SK-N-SH (cell line): Measurements from ENCODE around the gene TLR3. TPM values are rescaled to one million over a fixed set of nuclear protein-coding genes. Genes with fewer than 3 reads are reported as not detected.

Experiments used
- CTCF ChIA-PET: fragments of 300-600, 350-600 bp; formaldehyde crosslinking; extraction: SDS; loops from one replicate; lab custom pipeline; 2021; lab: Yijun Ruan, JAX
- POLR2A ChIA-PET: fragments of 350-600 bp; sonication (Branson Sonifier 250); formaldehyde crosslinking; extraction: SDS; loops from one replicate; lab custom pipeline; 2020; ENCODE audit warnings: antibody characterized with exemption, inconsistent platforms; lab: Yijun Ruan, JAX
- DNase-seq: peaks from one replicate; pipeline ENCODE4 v3.0.0; 2012
- H2AFZ ChIP-seq: fragments of 200-600 bp; sonication (generic); 2 replicates; pipeline ENCODE4 v1.8.1; 2016; ENCODE audit warnings: antibody characterized with exemption, mild to moderate bottlenecking, low read depth
- H3F3A ChIP-seq: fragments of 200-600 bp; sonication (generic); replicated peaks from 2 replicates; pipeline ENCODE3; 2016; ENCODE audit warnings: antibody characterized with exemption, mild to moderate bottlenecking; ENCODE audit not compliant: insufficient read depth
- H3K27ac ChIP-seq, 2 experiments: fragments of 200-500 bp in 1 of 2; fragments of 200-600 bp in 1 of 2; sonication (Bioruptor generic) in 1 of 2; sonication (generic), shearing (Covaris generic) in 1 of 2; 2 replicates each; pipeline versions ENCODE4 v1.5.1 to v1.6.1; 2014 to 2016; ENCODE audit warnings: low read depth in 2 of 2, inconsistent platforms in 1 of 2, low read length in 1 of 2, mild to moderate bottlenecking in 1 of 2, mixed read lengths in 1 of 2
- H3K27me3 ChIP-seq: fragments of 200-600 bp; sonication (generic), shearing (Covaris generic); 2 replicates; pipeline ENCODE4 v1.6.1; 2016; ENCODE audit warnings: mixed run types; ENCODE audit not compliant: insufficient read depth
- H3K36me3 ChIP-seq, 2 experiments: fragments of 200-500 bp in 1 of 2; fragments of 200-600 bp in 1 of 2; sonication (Bioruptor generic) in 1 of 2; sonication (generic) in 1 of 2; replicated peaks in 1 of 2; 2 replicates each; pipeline versions ENCODE3 to v1.5.1; 2014 to 2016; ENCODE audit warnings: low read length in 1 of 2, mild to moderate bottlenecking in 1 of 2; ENCODE audit not compliant: insufficient read depth in 2 of 2, control insufficient read depth in 1 of 2
- H3K4me1 ChIP-seq, 2 experiments: fragments of 200-500 bp in 1 of 2; fragments of 200-600 bp in 1 of 2; sonication (Bioruptor generic) in 1 of 2; sonication (generic), shearing (Covaris generic) in 1 of 2; 2 replicates each; pipeline versions ENCODE4 v1.5.1 to v1.6.1; 2014 to 2016; ENCODE audit warnings: low read depth in 1 of 2, low read length in 1 of 2, mixed run types in 1 of 2; ENCODE audit not compliant: insufficient read depth in 2 of 2, control insufficient read depth in 1 of 2
- H3K4me2 ChIP-seq: fragments of 200-600 bp; sonication (generic), shearing (Covaris generic); 2 replicates; pipeline ENCODE4 v1.6.1; 2017; ENCODE audit warnings: mixed run types
- H3K4me3 ChIP-seq, 2 experiments: fragments of 200-500 bp in 1 of 2; fragments of 200-600 bp in 1 of 2; sonication (Bioruptor generic) in 1 of 2; sonication (generic), shearing (Covaris generic) in 1 of 2; 2 replicates each; pipeline versions ENCODE4 v1.5.1 to v1.8.1; 2014 to 2016; ENCODE audit warnings: low read depth in 2 of 2, inconsistent platforms in 1 of 2, low read length in 1 of 2, mild to moderate bottlenecking in 1 of 2, mixed read lengths in 1 of 2, moderate library complexity in 1 of 2
- H3K79me2 ChIP-seq: fragments of 200-600 bp; sonication (generic); 2 replicates; pipeline ENCODE4 v1.8.1; 2017; ENCODE audit warnings: mild to moderate bottlenecking; ENCODE audit not compliant: insufficient read depth
- H3K9ac ChIP-seq: fragments of 200-600 bp; sonication (generic); 2 replicates; pipeline ENCODE4 v1.6.1; 2017; ENCODE audit warnings: mixed run types
- H3K9me2 ChIP-seq: fragments of 200-600 bp; sonication (generic); 2 replicates; pipeline ENCODE4 v1.6.1; 2017; ENCODE audit warnings: mixed run types
- H3K9me3 ChIP-seq: fragments of 200-600 bp; sonication (generic); 2 replicates; pipeline ENCODE4 v1.6.1; 2017; ENCODE audit warnings: mixed run types, mild to moderate bottlenecking, moderate library complexity
- H4K20me1 ChIP-seq: fragments of 200-600 bp; sonication (generic); 2 replicates; pipeline ENCODE4 v1.6.1; 2017; ENCODE audit warnings: mild to moderate bottlenecking, mixed run types; ENCODE audit not compliant: insufficient read depth
- CTCF ChIP-seq: fragments of 200-600 bp; sonication (generic); IDR thresholded peaks from 2 replicates; pipeline ENCODE4 v1.6.1; 2017; ENCODE audit warnings: antibody characterized with exemption, mild to moderate bottlenecking, moderate library complexity
- ELF1 ChIP-seq: IDR thresholded peaks from 2 replicates; pipeline ENCODE4 v1.4.0; 2012
- EP300 ChIP-seq, 2 experiments: IDR thresholded peaks; 2 replicates each; pipeline versions ENCODE4 v1.4.0 to v1.6.1; 2012; ENCODE audit warnings: borderline replicate concordance in 1 of 2, low read depth in 1 of 2, low read length in 1 of 2
- EZH2phosphoT487 ChIP-seq: fragments of 200-600 bp; sonication (generic); IDR thresholded peaks from 2 replicates; pipeline ENCODE4 v1.6.1; 2017; ENCODE audit warnings: low read depth, mixed run types, mild to moderate bottlenecking, antibody characterized with exemption, moderate library complexity, borderline replicate concordance
- FOSL2 ChIP-seq: IDR thresholded peaks from 2 replicates; pipeline ENCODE4 v1.4.0; 2012; ENCODE audit warnings: low read depth, mild to moderate bottlenecking, moderate library complexity, borderline replicate concordance
- FOXJ3 ChIP-seq: sonication (generic); formaldehyde crosslinking; IDR thresholded peaks from 2 replicates; pipeline ENCODE4 v1.5.1; 2020; ENCODE audit warnings: mild to moderate bottlenecking, missing genetic modification reagents
- GABPA ChIP-seq: IDR thresholded peaks from 2 replicates; pipeline ENCODE4 v1.4.0; 2012; ENCODE audit warnings: low read depth, mild to moderate bottlenecking
- JUND ChIP-seq: IDR thresholded peaks from 2 replicates; pipeline ENCODE4 v1.4.0; 2012
- MAX ChIP-seq: IDR thresholded peaks from 2 replicates; pipeline ENCODE4 v1.4.0; 2012; ENCODE audit warnings: low read depth
- MEF2A ChIP-seq: IDR thresholded peaks from 2 replicates; pipeline ENCODE4 v1.4.0; 2012; ENCODE audit warnings: low read depth, borderline replicate concordance
- NFIC ChIP-seq: IDR thresholded peaks from 2 replicates; pipeline ENCODE4 v1.4.0; 2012; ENCODE audit warnings: borderline replicate concordance
- NRF1 ChIP-seq: IDR thresholded peaks from 2 replicates; pipeline ENCODE4 v1.6.1; 2012; ENCODE audit warnings: low read depth, mild to moderate bottlenecking, low read length
- RCOR1 ChIP-seq: fragments of 150-350 bp; IDR thresholded peaks from 2 replicates; pipeline ENCODE4 v1.6.1; 2017; ENCODE audit warnings: antibody characterized with exemption, low read length
- REST ChIP-seq: IDR thresholded peaks from 2 replicates; pipeline ENCODE4 v1.6.1; 2012; ENCODE audit warnings: mild to moderate bottlenecking, low read depth, low read length, moderate library complexity
- SIN3A ChIP-seq: IDR thresholded peaks from 2 replicates; pipeline ENCODE4 v1.6.1; 2012; ENCODE audit warnings: low read depth, mild to moderate bottlenecking, low read length, moderate library complexity, borderline replicate concordance
- TEAD4 ChIP-seq: IDR thresholded peaks from 2 replicates; pipeline ENCODE4 v1.4.0; 2012; ENCODE audit warnings: mild to moderate bottlenecking, borderline replicate concordance; ENCODE audit not compliant: insufficient read depth
- USF2 ChIP-seq: fragments of 150-350 bp; IDR thresholded peaks from 2 replicates; pipeline ENCODE4 v1.6.1; 2017; ENCODE audit warnings: antibody characterized with exemption, low read length, low read depth, borderline replicate concordance
- ZBTB33 ChIP-seq: IDR thresholded peaks from 2 replicates; pipeline ENCODE4 v1.4.0; 2012; ENCODE audit warnings: low read depth, borderline replicate concordance
- WGBS: methylation state at CpG from one replicate; pipeline ENCODE4 v1.1.6; 2017; ENCODE audit warnings: low lambda C conversion rate; 5-methylcytosine and 5-hydroxymethylcytosine counted together
- polyA plus RNA-seq, 3 experiments: library from polyadenylated mRNA; depleted of rRNA; stranded (reverse); fragments of >200 nt; gene quantifications; 2 replicates each; pipeline ENCODE4 v1.2.3, GENCODE V29; 2012

The TLR3 gene
- polyA plus RNA-seq, 1 of the 3 experiments (the other 2 are of a cell fraction) = 0.51 TPM

GRCh38 chr4:186097386-186097785 is 28.4 kb downstream of the TLR3 start:
- no peak overlapping the region for H2AFZ ChIP-seq
- H3K27me3 ChIP-seq = no peaks in the 10 kb centered on the region
- H3K9me2 ChIP-seq = no peaks in the 10 kb centered on the region
- no peak overlapping the region for H3K4me3 ChIP-seq
- H3K4me1 ChIP-seq = no peaks in the 10 kb centered on the region; a peak in 1 of 4 replicates
- no peaks in the 10 kb centered on the region for H3K79me2 ChIP-seq
- no peak for TF ChIP-seq SIN3A
- no peak for TF ChIP-seq GABPA
- no peak for TF ChIP-seq EZH2phosphoT487
- no peak for TF ChIP-seq TEAD4
- no peaks in the 10 kb centered on the region for H4K20me1 ChIP-seq
- no peak overlapping the region for H3K27ac ChIP-seq
- 72% methylated on average over 4 of the region's 5 CpGs for WGBS
- no peaks in the 10 kb centered on the region for H3F3A ChIP-seq
- H3K4me2 ChIP-seq = no peak overlapping the region
- H3K9me3 ChIP-seq = no peaks in the 10 kb centered on the region
- ChIA-PET CTCF (interaction anchor here (1.6 kb wide), 1 partner anchor 40 kb away, joined by 4 read pairs; no protein-coding TSS in a partner anchor), POLR2A (no interaction called here)
- no peak overlapping the region for H3K9ac ChIP-seq
- no peaks in the 10 kb centered on the region for H3K36me3 ChIP-seq
- no peak for DNase-seq

GRCh38 chr4:186102931-186103330 is 34.0 kb downstream of the TLR3 start:
- Histone ChIP-seq H3F3A (no peaks in the 10 kb centered on the region), H3K4me1 (no peaks in the 10 kb centered on the region; a peak in 1 of 4 replicates), H3K4me3 (no peak overlapping the region), H4K20me1 (no peaks in the 10 kb centered on the region), H3K9ac (no peak overlapping the region), H3K9me3 (no peaks in the 10 kb centered on the region), H3K9me2 (no peaks in the 10 kb centered on the region), H3K4me2 (no peak overlapping the region), H3K27me3 (peaks cover 26% of the 10 kb centered on the region; the same call in 1 of the 2 replicates), H2AFZ (no peak overlapping the region), H3K79me2 (no peaks in the 10 kb centered on the region), H3K27ac (no peak overlapping the region), H3K36me3 (no peaks in the 10 kb centered on the region)
- 90% methylated on average over 12 of the region's 12 CpGs for WGBS
- no peak for DNase-seq
- no peak for TF ChIP-seq FOSL2
- no peak for TF ChIP-seq ZBTB33
- no peak for TF ChIP-seq ELF1
- TF ChIP-seq JUND = no peak
- TF ChIP-seq USF2 = no peak
- TF ChIP-seq CTCF = no peak
- no peak for TF ChIP-seq NRF1
- TF ChIP-seq SIN3A = no peak
- no peak for TF ChIP-seq REST
- no peak for TF ChIP-seq EP300 (IDR thresholded peaks at IDR 0.05; ENCODE audit: borderline replicate concordance in 1 of 2, low read depth in 1 of 2, low read length in 1 of 2)
- TF ChIP-seq MEF2A = no peak
- TF ChIP-seq MAX = no peak
- TF ChIP-seq TEAD4 = no peak
- no peak for TF ChIP-seq NFIC
- no peak for TF ChIP-seq FOXJ3
- TF ChIP-seq RCOR1 = no peak
- ChIA-PET POLR2A (no interaction called here), CTCF (no interaction called here)
